COLO829 (cell line): ENCODE data around the gene MASP2.
"Not testable (repeated sequence)": the region's sequence is repeated elsewhere in the genome, so short reads cannot be mapped to it uniquely, and the experiment has no call there.

Source experiments
- DNase-seq: peaks from one replicate; pipeline ENCODE4 v3.0.0; 2012; ENCODE audit warnings: low spot score

MASP2 gene

GRCh38 chr1:11037740-11038182 lies 9.3 kb downstream of the MASP2 start:
- peak; percentile 82 for DNase-seq

- not testable (repeated sequence) for DNase-seq
These were observed 9.9 kb downstream of the MASP2 start for GRCh38 chr1:11037019-11037739.

DNA sequence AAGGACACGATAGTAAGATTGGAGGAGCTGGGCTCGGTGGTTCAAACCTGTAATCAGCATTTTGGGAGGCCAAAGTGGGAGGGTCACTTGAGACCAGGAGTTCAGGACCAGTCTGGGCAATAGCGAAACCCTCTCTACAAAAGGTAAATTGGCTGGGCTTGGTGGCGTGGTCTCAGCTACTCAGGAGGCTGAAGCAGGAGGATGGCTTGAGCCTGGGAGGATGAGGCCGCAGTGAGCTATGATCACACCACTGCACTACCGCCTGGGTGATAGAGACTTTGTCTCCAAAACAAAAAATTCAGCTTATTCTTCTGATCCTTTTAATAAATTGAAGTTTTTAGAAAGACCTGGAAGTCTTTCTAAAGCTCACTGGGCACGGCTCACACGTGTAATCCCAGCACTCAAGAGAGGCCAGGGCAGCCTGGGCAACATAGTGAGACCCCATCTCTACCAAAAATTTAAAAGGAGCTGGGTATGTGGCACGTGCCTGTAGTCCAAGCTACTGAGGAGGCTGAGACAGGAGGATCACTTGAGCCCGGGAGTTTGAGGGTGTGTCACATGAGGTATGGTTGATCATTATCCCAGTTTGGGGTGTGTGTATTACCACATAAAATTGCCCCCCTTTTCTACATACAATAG lies 15.3 kb downstream of the MASP2 start:
- no peak for DNase-seq

DNA sequence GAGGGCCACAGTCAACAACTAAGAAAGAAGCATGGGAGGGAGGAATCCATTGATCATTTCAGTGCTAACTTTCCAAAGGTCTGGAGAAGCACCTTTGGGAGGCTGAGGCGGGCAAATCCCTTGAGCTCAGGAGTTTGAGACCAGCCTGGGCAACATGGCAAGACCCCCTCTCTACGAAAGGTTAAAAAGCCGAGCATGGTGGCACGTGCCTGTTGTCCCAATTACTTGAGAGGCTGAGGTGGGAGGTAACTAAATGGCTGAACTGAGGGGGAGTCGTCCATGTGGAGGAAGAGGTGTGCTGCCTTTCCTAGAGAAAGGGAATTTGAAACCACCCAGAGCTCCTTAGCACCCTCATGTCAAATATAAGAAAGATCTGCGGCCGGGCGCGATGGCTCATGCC lies 16.2 kb downstream of the MASP2 start:
- DNase-seq, result no peak

- DNase-seq, result no peak
These were observed 19.0 kb downstream of the MASP2 start for GRCh38 chr1:11028018-11028417.

- DNase-seq, result no peak
These were observed 19.7 kb downstream of the MASP2 start for GRCh38 chr1:11027316-11027715.

DNA sequence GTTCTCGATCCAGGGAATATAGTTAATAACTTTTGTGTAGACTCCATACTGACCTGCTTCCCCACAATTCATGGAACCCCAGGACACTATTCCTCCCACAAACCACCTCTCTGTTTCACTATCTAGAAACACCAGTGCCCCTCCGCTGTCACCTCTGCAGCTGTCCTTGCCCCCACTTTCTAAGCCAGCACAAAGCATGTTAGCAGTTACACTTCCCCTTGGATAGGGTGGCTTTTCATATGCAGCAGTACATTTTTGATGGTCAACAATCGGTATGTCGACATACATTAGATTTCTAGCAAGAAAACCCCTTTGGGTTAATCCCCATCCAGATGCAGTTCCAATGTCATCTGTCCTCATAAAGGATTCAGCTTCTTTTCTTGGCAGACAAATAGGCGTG lies 20.1 kb downstream of the MASP2 start:
- no peak for DNase-seq

DNA sequence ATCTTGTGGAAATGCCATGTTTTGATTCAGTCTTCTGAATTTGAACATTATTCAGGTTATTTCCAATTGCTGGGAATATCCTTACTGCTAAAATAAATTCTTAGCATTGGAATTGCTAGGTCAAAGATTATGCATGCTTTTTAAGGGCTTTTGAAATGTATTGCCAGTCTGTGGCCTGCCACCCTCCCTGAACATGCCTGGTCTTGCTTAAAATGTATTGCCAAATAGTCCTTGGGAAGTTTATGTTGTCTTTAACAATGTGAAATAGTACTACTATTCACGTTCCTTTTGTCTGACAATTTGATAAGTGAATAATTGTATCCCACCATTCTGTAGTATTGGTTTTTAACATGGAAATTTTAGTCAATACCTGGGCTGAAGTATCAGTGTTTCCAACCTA lies 21.0 kb downstream of the MASP2 start:
- no peak for DNase-seq

GRCh38 chr1:11025618-11026017 lies 21.4 kb downstream of the MASP2 start:
- no peak for DNase-seq

- no peak for DNase-seq
These were observed 22.2 kb downstream of the MASP2 start for GRCh38 chr1:11024874-11025203.

DNA sequence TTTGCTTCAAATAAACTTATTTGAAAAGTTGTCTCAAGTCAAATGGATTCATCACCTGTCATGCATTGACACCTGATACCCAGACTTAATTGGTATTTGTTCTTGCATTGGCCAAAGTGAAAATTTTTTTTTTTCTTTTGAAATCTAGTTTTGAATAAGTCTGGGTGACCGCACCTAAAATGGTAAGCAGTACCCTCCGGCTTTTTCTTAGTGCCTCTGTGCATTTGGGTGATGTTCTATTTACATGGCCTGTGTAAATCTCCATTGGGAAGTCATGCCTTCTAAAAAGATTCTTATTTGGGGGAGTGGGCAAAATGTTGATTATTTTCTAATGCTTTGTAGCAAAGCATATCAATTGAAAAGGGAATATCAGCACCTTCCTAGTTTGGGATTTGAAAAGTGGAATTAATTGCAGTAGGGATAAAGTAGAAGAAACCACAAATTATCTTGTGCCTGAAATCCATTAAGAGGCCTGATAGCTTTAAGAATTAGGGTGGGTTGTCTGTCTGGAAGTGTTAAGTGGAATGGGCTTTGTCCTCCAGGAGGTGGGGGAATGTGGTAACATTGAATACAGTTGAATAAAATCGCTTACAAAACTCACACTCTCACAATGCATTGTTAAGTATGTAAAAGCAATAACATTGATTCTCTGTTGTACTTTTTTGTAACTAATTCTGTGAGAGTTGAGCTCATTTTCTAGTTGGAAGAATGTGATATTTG lies 22.7 kb downstream of the MASP2 start:
- no peak for DNase-seq

GRCh38 chr1:11023201-11023600 lies 23.8 kb downstream of the MASP2 start:
- no peak for DNase-seq

DNA sequence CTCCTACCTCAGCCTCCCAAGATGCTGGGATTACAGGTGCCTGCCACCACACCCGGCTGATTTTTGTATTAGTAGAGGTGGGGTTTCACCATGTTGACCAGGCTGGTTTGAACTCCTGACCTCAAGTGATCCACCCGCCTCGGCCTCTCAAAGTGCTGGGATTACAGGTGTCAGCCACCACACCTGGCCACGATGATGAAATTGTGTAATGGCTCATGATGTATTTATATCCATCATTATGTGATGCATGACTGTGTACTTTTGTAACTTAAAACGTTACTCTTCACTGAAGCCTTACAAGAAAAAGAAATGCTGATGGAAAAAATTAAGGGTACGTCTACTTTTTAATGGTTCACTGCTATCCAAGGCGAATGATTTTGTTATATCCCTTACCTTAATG lies 27.1 kb downstream of the MASP2 start:
- DNase-seq, result no peak

DNA sequence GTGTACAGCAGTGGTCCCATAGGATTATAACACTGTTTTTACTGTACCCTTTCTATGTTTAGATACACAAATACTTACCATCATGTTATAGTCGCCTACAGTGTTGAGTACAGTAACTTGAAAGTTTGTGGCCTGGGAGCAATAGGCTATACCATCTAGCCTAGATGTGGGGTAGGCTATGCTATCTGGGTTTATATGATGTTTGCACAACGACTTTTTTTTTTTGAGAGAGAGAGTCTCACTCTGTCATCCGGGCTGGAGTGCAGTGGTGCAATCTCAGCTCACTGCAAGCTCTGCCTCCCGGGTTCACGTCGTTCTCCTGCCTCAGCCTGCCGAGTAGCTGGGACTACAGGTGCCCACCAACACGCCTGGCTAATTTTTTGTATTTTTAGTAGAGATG lies 27.7 kb downstream of the MASP2 start:
- not testable (repeated sequence) for DNase-seq

GRCh38 chr1:11013160-11013531 lies 33.9 kb downstream of the MASP2 start:
- peak; percentile 53 for DNase-seq

GRCh38 chr1:11012260-11013159 lies 34.5 kb downstream of the MASP2 start, which contains the start of gene TARDBP:
Gene TARDBP (plus strand): TSS chr1:11012654. CDS start chr1:11013728, 1,074 bp downstream.
- DNase-seq, result peak; percentile 95

GRCh38 chr1:11000526-11000925 lies 46.5 kb downstream of the MASP2 start:
- DNase-seq, result no peak

DNA sequence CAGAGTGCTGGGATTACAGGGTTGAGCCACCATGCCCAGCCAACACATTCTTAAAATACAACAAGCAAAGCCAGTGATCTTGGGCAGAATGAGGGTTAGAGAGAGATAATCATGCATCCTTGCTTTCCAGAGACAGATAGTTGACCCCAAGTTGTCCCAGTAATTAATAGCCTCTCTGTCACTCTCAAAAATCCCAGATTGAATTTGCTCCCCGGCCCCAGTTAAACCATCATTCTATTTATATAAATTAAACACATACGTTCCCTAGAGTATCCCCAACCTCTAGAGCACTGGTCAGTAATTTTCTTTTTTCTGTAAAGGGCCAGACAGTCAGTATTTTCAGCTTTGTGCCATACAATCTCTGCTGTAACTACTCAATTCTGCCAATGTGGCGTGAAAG lies 50.9 kb downstream of the MASP2 start:
- DNase-seq, result no peak

DNA sequence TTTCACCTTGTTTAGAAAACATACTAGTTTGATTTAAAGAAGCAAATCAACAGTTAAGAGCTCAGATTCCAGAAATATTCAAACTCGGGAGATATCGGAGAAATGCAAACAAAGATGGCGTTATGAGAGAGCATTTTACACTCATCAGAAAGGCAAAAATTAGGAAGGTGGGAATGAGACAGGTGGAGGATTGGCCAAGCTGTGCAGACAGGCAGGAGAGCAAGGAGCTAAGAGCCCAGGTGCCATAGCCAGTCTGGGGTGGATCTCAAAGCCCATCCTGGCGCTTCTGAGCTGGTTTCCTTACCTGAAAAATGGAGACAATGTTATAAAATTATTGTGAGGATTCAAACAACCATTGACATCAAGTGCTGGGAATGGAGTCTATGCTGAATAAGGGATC lies 54.2 kb downstream of the MASP2 start:
- no peak for DNase-seq

DNA sequence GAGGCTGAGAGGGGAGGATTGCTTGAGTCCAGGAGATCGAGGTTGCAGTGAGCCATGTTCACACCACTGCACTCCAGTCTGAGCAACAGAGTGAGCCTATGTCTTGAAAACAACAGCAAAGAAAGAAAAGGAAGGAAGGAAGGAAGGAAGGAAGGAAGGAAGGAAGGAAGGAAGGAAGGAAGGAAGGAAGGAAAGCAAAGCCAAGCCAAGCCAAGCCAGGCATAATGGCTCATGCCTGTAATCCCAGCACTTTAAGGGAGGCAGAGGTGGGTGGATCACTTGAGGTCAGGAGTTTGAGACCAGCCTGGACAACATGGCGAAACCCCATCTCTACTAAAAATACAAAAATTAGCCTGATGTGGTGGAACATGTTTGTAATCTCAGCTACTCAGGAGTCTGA lies 55.0 kb downstream of the MASP2 start:
- not testable (repeated sequence) for DNase-seq

DNA sequence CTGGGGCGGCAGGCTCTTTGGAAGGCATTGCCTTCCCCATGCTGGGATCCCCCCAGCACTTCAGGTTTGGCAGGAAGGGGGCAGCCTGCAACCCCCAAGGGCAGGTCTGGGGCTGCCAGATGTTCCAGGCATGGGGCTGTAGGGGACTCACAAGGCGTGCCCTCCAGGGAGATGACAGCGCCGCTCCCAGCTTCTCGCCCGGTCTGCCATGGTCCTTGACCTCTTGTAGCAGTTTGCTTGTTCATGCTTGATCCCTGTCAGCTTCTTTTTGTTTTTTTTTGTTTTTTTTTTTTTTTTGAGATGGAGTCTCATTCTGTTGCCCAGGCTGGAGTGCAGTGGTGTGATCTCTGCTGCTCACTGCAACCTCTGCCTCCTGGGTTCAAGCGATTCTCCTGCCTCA lies 56.2 kb downstream of the MASP2 start:
- DNase-seq, result no peak

- DNase-seq, result not testable (repeated sequence)
These were observed 57.0 kb downstream of the MASP2 start for GRCh38 chr1:10989920-10990516.
